Measurements from ENCODE around the gene USP6.

GRCh38 chr17:5122586-5123342 lies 6.9 kb downstream of the USP6 start:
- TF ChIP-seq GATA3 (IDR thresholded peaks at IDR 0.05; ENCODE audit: low read depth, low read length) (no peak), GATA2 (IDR thresholded peaks at IDR 0.05; ENCODE audit: low read depth, low read length) (no peak)
